Measurements from ENCODE around the gene MFF. TPM values are rescaled to one million over a fixed set of nuclear protein-coding genes. Genes with fewer than 3 reads are reported as not detected.
A peak's percentile ranks its signal among the peaks of the same experiment; 100 is the strongest.

The MFF gene
- total RNA-seq, 6 experiments from 2014 or later = 29.3 to 70.2 (median 34.6) TPM

- Histone ChIP-seq H3K4me3 (no peak overlapping the region), H3K4me1 (peaks cover 0 to 7% (median 0%) of the 10 kb centered on the region in 4 donors), H3K36me3 (no peaks in the 10 kb centered on the region), H3K27ac (no peak overlapping the region), H3K9me3 (no peaks in the 10 kb centered on the region), H3K27me3 (no peaks in the 10 kb centered on the region)
- 51% methylated on average over 4 of the region's 4 CpGs for WGBS (ENCODE audit: insufficient coverage, low coverage, low lambda C conversion rate, missing lambda C conversion rate)
- ATAC-seq (peak; percentile 72 to 79 (median 74)), DNase-seq (no peak)
- TF ChIP-seq CTCF (IDR thresholded peaks at IDR 0.05) (no peak), POLR2A (IDR thresholded peaks at IDR 0.05) (no peak)
- intact Hi-C loops (cut with DNase I) = no loop called here
These were observed 73.9 kb downstream of the MFF start for GRCh38 chr2:227398684-227399670.

DNA sequence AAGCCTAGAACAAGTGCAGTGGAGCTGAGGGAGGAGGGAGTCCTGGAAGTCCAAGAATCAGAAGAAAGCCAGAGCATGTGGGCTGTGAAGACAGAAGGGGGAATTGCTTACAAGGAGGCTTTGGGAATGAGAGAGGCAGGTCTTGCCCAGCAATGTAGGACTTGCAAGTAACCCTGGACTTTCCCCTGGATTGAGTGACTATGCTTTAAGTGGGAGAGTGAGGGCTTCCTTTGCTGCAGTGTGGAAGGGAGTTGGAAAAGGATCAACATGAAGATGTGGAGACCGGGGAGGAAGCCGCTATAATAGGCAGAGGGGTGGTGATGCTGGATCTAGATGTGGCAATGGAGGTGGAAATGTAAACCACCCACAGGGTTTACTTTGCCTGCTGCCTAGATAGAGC is 76.5 kb downstream of the MFF start:
- Histone ChIP-seq H3K4me3 (no peak overlapping the region), H3K36me3 (no peaks in the 10 kb centered on the region), H3K4me1 (peaks cover 0 to 15% (median 3%) of the 10 kb centered on the region in 4 donors), H3K27me3 (no peaks in the 10 kb centered on the region), H3K9me3 (no peaks in the 10 kb centered on the region), H3K27ac (no peak overlapping the region)
- ATAC-seq (no peak), DNase-seq (no peak)
- 75% methylated on average over 2 of the region's 2 CpGs for WGBS (ENCODE audit: insufficient coverage, low coverage, low lambda C conversion rate, missing lambda C conversion rate)
- TF ChIP-seq POLR2A (IDR thresholded peaks at IDR 0.05) (no peak), CTCF (IDR thresholded peaks at IDR 0.05) (no peak)
- intact Hi-C loops (cut with DNase I) = loop anchor here in 1 of 2 donors (10.0 kb wide), 2 partner anchors 253 to 363 kb away; no protein-coding TSS in a partner anchor

DNA sequence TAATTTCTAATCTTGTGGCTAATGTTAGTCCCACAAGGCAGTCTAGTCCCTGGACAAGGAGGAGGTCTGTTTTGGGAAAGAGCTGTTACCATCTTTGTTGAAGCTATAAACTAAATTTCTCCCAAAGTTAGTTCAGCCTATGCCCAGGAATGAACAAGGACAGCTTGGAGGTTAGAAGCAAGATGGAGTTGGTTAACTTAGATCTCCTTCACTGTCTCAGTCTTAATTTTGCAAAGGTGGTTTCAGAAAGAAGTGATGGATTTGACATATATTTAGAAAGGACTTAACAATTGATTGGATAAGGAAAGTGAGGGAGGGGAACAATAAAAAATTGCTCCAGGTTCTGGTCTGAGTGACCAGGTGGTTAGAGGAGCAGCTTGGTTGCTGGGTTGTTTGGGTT is 77.3 kb downstream of the MFF start:
- Histone ChIP-seq H3K27ac (no peak overlapping the region), H3K4me1 (peaks cover 0 to 21% (median 5%) of the 10 kb centered on the region in 4 donors), H3K36me3 (no peaks in the 10 kb centered on the region), H3K9me3 (no peaks in the 10 kb centered on the region), H3K27me3 (no peaks in the 10 kb centered on the region), H3K4me3 (no peak overlapping the region)
- intact Hi-C loops (cut with DNase I) = loop anchor here in 1 of 2 donors (10.0 kb wide), 2 partner anchors 252 to 362 kb away; no protein-coding TSS in a partner anchor
- no peak for DNase-seq
- TF ChIP-seq CTCF (IDR thresholded peaks at IDR 0.05) = no peak
- no peak for TF ChIP-seq POLR2A (IDR thresholded peaks at IDR 0.05)
- ATAC-seq = no peak

- intact Hi-C loops (cut with DNase I) = loop anchor here in 1 of 2 donors (10.0 kb wide), 2 partner anchors 252 to 362 kb away; no protein-coding TSS in a partner anchor
- Histone ChIP-seq H3K4me1 (peaks cover 0 to 21% (median 5%) of the 10 kb centered on the region in 4 donors), H3K9me3 (no peaks in the 10 kb centered on the region), H3K27ac (no peak overlapping the region), H3K4me3 (no peak overlapping the region), H3K36me3 (no peaks in the 10 kb centered on the region), H3K27me3 (no peaks in the 10 kb centered on the region)
- no peak for DNase-seq
- WGBS (ENCODE audit: insufficient coverage, low coverage, low lambda C conversion rate, missing lambda C conversion rate) = 54% methylated on average over 4 of the region's 4 CpGs
- ATAC-seq = peak in 1 of 4 donors; percentile 12
- TF ChIP-seq CTCF (IDR thresholded peaks at IDR 0.05) (no peak), POLR2A (IDR thresholded peaks at IDR 0.05) (no peak)
These were observed 77.9 kb downstream of the MFF start for GRCh38 chr2:227402959-227403358.
